Endothelial cell of hepatic sinusoid (primary cell): ENCODE measurements around the gene EHBP1.

Experiments used
- in situ Hi-C: cut with HindIII; loops from 2 replicates; pipeline ENCODE4 v1.10.0; 2017; ENCODE audit warnings: low sequenced_read_pairs

EHBP1 gene

DNA sequence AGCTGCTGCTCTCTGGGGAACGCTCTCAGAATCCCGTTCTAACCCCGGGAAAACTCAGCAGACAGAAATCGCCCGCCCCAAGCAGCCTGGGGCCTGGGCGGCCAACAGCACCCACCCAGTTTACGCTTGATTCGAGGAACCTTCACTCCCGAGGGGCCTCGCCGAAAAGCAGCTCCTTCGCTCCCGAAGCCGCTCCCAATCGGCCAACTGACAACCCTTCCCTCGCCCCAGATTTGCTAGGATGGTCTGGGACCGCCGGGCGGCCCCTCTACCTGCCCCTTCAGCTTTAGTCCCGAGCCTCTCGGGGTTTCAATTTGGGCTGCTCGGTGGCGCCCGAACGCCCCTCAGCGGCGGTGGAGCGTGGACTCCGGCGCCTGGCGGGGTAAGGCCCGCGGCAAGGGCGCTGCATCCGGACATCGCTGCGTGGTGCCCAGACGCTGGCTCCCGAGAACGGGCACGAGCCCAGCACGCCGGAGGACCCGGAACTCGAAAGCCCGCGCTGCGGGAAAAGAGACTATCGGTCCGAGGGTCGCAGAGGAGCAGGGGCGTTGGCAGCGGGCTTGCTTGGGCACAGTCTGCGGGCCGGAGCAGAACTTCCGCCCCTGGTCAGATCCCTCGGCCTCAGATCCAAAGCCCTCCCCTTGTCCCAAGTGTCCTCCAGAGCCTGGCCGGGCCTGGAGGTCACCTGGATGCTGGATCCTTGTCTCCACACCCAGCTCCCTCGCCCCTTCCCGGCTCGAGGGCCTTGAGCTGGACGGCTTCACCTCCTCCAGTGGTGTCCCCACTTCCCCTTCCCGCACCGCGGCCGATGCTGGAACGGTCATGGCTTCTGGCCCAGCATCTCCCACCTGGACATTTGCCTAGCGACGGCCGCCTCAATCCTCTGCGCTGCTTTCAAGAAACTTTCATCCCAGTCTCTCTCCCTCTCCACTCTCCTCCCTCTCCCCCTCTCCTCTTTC, 342.1 kb downstream of the EHBP1 start:
- in situ Hi-C loops = no loop called here

DNA sequence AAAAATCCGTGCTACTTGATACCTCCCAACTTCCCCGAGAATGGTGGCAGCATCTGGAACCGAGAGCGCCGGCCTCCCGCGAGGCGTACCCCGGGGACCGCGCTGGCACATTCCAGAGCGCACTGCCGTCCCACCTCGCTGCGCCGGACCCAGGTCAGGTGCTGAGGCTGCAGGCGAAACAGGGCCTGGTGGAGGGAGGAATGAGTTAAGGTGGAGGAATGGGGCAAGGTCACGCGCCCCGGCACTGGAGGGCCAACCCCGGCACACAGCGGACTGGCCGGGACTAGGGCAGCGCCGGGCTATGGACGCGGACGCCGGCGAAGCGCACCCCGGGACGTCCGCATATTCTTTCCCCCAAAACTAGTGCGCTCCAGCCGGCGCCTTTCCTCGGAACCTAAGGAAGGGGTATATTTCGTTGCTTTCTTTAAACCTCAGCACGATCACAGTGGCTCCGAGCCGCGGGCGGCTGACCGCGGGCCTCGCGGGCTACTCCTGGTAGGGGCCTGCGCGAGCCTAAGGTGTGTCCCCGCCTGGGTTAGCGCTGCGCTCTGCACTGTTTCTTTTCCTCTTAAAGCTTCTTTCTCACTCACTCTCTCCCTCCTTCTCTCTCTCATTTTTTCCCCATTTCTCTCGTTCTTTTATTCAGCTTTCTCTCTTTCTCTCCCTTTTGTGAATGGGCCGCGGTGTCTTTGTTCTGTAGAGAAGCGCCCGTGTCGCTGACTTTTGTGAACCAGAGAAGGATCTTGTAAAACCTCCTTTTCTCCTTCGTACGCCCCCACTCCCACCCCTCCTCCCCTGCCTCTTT, 343.1 kb downstream of the EHBP1 start:
- in situ Hi-C loops = no loop called here

DNA sequence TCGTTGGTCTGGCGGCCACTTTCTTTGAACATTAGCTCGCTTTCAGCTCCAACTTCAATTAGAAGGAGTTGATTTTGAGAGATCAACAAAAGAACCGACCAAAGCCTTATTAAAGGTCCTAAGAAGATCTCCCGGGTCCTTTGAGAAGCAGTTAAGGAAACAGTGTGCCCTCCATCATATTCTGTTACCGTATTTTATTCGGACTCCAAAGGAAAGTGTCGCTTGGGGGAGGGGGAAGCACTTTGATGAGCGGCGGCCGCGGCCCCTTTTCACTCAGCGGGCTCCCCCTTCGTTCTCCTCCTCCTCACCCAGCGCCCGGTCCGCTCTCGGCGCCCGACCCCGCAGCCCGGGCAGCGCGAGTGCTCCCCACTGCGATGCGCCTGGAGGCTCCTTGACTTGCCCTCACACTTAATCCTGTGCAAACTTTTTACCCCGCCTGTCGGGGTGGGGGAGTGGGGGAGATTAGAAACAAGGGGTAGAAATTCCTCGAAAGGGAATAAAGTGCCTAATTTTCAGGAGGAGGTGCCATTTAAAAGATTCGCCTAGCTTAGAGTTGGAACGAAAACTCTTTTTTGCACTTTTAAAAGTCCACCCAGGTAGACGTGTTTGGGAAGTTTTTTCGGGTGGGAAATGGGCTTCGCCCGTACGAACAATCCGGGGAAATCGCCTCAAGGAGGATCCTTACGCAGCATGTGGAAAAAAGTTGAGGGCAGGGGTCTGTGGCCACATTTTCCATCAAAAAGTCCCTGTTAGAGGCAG, 343.9 kb downstream of the EHBP1 start:
- in situ Hi-C loops = no loop called here

DNA sequence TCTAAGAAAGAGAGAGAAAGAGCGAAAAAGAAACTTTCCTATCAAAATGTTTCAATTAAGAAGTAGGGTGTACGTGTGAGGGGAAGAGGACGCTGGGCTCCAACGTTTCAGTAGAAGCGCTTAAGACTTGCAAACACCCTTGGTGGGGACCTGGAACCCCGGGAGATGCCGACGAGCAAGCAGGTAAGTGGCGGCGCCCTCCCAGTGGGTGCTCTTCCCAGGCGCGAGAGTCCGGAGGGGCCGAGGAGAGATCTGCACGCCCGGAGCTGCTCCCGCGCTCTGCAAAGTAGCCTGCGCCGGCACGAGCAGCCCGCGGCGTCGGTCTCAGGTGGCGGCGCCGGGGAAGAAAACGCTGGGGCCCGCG, 344.4 kb downstream of the EHBP1 start:
- in situ Hi-C loops = no loop called here

DNA sequence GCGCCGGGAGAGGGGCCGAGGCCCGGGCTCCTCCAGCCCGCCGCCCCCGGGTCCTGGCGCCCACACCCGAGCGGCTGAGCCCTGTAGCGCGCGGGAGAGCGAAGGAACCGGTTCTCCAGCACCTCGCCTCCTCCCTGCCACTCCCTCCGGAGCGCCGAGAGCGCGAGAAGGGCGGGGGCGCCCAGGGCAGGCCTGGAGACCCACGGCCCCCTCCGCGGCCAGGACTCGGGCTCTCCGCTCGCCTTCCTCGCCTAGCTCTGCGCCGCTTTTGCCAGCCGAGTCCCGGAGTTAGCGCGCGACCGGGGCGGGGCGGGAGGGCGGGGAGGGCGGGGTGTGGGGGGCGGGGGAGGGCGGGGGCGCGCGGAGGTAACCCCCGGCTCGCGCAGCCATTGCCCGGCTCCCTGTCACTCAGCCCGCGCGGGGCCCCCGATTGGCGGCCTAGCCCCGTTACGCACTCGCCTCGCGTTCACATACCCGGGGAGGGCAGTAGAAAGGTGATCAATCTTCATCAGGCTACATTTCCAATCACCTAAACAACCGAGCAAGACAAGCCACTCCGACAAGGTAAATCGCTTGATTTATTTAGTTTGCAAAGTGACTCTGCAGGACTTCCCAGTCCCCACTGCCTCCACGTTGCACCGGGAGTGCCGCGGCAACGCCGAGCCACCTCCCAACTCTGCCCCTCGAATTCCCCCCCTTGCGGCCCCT, 345.0 kb downstream of the EHBP1 start, which contains the start of gene OTX1:
OTX1 (plus strand) TSS at position 497 of the 708 bp plus-strand sequence. CDS start 2,161 bp downstream, outside the sequence.
- in situ Hi-C loops = no loop called here

DNA sequence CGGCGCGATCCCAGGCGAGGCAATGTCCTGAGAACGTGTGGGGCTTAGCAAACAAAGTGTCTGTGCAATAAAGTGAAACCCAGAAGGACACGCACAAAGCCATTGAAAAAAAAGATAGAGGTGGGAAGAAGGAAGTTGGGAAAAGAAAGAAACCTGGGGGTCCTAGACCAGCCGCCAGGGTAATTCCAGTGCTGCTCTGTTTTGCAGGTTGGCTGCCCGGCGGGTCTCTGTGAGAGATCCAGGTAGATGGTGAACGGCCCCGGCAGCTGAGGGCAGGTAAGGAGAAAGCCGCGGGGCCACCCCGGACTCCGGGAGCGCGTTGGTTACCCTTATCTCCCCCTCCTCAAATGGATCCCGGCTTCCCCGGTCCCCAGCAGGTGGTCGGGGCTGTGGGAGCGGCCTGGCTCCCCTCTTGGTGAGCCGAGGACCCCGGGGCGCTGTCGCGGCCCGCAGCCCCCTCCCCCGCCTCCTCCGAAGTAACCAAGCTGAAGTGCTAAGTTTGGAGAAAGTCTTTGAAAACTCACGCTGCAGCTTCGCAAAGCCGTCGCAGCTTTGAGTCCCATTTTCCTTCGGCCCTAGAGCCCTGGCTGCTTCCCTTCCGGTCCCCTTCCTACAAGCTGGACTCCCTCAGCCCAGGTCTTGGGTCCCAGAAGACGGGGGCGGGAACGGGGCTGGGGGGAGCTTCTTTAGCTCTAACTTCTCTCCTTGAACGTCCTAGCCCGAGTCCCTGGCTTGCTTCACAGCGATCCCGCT, 345.7 kb downstream of the EHBP1 start:
- in situ Hi-C loops = no loop called here

DNA sequence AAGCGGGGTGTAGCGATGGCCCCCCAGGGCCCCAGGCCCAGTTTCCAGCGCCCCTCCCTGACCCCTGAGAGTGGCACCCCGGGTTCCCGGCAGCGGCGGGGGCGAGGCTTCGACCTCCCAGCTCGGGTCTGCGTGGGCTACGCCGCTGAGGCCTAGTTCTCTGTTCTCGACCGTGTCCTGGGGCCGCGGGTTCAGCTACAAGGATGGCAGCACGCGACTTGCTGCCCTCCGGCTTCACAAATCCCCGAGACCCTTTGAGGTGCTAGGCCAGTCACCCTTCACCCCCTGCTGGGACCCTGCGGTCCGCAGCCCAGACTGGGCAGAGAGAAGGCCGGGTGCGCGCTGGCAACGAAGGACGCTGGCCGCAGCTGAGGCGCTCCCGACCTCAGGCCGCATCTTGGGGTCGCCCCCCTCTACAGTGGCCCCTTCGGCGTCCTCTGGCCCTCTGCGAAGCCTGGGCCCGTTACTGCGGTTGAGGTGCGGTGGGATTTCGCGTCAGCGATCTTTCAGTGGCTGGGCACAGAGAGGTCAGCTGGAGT, 346.4 kb downstream of the EHBP1 start:
- in situ Hi-C loops = no loop called here

DNA sequence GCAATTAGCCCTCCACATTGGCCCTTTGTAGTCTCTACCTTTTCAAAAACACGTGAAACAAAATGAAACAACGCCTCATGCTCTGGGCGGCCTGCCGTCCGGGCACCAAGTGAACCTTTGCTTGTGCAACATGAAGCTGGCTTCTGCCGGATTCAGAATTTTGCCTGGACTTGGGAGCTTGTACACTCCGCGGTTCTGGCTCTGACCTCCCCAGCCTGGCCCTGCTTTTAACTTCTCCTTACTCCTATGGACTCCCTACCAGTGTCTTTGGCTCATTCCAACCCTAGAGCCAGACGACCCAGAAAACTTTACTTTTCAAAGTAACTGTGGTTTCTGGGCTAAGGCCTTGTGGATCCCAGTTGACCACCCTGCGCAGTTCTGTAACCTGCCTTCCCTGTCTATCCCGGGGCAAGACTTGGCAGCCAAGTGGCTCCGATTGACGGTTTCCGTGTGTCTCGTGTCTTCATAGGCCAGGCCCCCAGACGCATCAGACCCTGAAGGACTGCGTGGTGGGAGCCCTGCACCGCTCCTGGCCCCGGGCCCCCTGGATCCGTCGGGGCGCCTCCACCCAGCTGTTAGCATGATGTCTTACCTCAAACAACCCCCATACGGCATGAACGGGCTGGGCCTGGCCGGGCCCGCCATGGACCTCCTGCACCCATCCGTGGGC, 347.0 kb downstream of the EHBP1 start:
- in situ Hi-C loops = no loop called here

DNA sequence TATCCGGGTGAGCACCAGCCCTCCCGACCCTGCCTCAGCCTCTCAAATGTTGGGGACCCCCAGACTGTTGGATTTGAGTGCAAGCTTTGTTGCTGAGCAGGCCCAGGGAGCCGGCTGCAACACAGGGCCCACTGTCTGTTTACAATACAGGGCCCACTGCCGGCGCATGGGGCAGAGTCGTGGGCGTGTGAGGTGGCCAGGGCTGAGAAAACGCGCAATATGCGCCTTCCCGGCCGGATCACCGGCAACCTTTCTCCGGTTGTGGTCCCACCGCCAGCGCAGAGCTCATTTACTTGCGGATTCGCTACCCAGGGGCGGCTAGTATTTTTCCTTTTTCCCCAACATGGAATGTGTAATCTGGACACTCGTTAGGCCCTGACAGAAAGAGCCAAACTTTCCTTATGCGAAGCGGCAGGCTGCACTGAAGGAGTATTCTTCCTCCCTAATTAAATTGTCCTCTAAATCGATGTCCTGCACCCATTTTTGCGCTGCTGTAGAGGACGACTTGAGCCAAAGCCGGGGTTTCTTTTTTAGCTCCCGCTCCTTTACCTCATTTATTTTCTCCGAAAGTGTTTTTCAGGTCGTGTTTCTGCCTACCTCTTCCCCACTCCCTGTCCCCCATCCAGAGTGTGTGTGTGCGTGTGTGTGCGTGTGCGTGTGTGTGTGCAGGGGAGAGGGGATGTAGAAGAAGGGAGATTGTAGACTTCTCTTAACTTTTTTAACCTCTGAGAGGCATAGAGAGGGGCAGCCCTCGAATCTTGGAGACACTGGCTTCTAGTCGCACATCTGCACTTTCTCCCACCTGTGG, 347.8 kb downstream of the EHBP1 start:
- in situ Hi-C loops = no loop called here

DNA sequence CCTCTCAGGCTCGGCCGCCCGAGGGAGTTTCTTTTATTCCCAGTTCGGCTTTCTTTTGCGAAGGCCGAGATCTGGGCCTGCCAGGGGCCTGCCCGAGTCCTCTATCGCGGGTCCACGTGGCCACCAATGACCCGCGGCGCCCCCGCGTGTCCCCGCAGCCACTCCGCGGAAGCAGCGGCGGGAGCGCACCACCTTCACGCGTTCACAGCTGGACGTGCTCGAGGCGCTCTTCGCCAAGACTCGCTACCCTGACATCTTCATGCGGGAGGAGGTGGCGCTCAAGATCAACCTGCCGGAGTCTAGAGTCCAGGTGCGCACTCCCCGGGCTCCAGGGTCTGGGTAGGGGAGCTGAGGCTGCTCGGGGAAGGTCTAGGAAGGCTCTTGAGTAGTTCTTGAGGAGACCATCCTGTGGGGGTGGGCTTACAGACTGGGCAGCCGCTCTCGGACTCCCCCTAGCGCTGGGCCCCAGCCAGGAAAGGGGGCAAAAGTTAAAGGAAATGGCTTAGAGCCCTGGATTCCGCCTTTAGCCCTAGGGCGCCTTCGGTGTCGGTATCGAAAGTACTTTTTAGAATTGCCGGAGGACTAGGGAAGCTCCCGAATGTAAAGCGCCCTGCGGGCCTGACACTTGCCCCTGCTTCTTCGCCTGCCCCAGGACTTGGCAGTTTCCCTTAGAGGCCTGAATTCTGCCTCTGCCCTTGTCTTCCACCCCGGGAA, 348.5 kb downstream of the EHBP1 start:
- in situ Hi-C loops = no loop called here

DNA sequence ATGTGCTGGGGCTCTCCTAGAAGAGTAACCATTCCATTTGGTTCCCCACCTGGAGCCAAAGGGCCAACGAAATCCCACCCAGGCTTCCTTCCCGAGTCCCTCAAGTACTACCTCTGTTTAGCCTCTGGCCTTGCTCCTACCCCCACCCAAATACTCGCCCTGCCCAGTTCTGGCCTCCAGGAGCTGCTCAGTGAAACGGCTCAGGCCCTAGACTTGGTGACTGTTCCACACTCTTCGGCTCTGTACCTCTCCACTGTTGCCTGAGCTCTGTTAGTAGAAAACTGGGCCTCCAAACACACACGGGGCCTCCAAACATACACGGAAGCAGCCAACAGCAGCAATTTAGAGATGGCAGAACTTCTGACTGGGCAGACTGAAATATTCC, 349.3 kb downstream of the EHBP1 start:
- in situ Hi-C loops = no loop called here

DNA sequence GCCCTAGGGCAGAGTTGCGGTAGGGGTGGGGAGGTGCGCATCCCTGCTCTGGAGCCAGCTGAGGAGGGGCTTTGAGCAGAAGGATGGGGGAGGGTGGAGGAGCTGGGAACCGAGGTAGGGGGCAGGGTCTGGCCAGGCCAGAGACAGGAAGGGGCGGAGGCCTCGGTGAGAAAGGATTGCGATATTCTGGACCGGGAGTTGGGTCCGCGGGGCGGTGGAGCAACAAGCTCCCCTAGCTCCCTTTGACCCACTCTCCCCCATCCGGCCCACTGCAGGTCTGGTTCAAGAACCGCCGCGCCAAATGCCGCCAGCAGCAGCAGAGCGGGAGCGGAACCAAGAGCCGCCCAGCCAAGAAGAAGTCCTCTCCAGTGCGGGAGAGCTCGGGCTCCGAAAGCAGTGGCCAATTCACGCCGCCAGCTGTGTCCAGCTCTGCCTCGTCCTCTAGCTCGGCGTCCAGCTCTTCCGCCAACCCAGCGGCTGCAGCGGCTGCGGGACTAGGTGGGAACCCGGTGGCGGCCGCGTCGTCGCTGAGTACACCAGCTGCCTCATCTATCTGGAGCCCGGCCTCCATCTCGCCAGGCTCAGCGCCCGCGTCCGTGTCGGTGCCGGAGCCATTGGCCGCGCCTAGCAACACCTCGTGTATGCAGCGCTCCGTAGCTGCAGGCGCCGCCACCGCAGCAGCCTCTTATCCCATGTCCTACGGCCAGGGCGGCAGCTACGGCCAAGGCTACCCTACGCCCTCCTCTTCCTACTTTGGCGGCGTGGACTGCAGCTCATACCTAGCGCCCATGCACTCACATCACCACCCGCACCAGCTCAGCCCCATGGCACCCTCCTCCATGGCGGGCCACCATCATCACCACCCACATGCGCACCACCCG, 350.0 kb downstream of the EHBP1 start:
- in situ Hi-C loops = no loop called here

DNA sequence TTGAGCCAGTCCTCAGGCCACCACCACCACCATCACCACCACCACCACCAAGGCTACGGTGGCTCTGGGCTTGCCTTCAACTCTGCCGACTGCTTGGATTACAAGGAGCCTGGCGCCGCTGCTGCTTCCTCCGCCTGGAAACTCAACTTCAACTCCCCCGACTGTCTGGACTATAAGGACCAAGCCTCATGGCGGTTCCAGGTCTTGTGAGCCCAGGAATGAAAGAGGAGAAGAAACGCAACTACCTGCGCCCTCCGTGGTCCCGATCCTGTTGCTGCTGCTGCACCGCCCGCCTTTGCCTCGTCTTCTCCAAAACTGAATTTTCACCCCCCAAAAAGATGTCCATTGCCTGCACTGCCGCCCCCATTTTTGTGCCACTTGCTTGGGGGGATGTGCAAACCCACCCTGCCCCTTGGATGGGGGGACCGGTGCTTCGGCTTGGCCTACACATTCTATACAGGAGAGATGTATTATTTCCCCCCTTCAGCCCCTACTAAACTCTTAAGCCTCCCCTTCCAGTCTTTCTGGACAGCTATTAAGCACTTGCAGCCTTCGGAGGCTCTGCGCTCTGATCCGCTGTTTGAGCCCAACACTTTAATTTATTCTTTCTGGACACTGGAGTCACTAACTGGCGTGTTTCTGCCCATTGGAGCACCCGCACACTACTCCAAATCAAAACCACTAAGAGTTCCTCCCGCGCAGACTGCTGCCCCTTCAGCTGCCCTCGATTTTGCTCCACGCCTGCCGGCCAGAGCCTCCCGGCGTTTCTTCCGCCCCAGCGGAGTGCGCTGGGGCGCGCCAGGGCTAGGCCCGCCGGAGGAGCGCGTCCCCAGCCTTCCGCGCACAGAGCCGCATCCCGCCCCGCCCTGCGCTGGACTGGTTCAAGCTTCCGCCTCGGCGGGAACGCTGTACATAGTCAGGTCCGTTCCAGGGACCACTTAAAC, 350.9 kb downstream of the EHBP1 start:
- in situ Hi-C loops = no loop called here

DNA sequence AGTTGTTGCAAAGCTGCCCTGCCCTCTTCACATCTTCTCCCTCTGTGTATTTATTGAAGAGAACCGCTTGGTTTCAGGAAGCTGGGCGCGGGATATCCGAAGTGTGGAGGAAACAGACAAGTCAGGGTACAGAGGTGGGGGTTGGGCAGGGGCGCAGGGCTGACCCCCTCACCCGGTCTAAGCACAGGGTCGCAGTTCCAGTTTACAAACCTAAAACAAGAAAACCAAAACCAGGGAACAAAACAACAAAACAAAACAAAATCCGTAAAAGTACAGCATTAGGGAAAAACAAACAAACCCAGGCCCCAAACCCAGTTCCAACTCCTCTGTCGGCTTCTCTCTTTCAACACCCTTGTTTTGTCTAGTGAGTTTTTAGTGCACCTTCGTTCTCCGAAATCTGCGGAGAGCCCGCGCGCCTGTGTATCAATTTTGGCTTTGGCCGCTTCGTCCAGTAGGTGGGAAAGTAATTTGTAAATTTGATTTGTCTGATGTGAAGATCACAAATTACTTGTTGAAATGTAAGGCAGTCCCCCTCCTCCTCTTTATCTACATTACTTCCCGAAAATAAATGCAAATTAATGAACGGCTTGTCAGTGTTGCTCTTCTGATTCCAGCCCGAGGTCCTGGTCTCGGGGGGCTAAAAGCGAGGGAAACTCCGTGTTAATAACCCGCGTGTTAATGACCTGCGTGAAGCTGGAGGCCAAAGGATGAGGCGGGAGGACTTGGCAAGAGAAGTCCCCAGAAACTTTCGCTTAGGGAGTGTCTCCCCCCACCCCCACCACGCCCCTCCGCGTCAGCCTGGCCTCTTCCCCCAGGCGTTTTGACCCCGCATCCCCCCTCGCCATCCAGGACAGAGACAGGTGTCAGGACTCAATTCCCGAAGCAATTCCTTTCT, 352.0 kb downstream of the EHBP1 start:
- in situ Hi-C loops = no loop called here
